ENCODE results near the gene DNAJC15. TPM values are rescaled to one million over a fixed set of nuclear protein-coding genes. Genes with fewer than 3 reads are reported as not detected.

Gene DNAJC15
- total RNA-seq, 1 experiment from 2014 or later: 2.4 TPM

DNA sequence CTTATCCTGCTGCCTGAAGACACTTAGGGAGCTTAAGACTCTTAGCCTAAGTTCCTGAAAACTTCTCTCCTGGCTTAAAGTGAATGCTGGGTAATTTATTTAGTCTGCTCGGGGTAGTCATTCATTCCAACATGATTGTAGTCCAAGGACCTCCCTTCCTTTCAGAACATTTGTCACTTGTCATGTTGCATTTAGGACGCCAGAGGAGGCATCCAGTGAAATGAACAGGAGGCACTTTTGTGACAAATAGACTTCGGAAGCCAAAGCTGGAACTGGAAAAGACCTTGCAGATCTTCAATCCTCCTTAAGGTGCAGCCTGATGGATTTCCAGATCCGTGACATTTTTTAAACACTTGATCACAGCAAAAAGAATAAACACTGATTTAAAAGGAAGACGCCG is 95.1 kb downstream of the DNAJC15 start:
- ChIA-PET POLR2A (ENCODE audit: low non-redundant PET) (no interaction called here), CTCF (no interaction called here)
- H3K27ac ChIP-seq (ENCODE audit: low read depth, low read length, poor library complexity, severe bottlenecking): no peak overlapping the region
- H3K9me3 ChIP-seq (ENCODE audit: low read depth, low read length, poor library complexity, severe bottlenecking): no peaks in the 10 kb centered on the region
- H3K36me3 ChIP-seq (ENCODE audit: insufficient read depth, low read length, poor library complexity, severe bottlenecking): no peaks in the 10 kb centered on the region
- TF ChIP-seq CTCF (conservative IDR thresholded peaks at IDR 0.05; ENCODE audit: low read depth, low read length) (no peak), EZH2 (IDR thresholded peaks at IDR 0.05; ENCODE audit: borderline replicate concordance, low read depth, low read length, poor library complexity, severe bottlenecking) (no peak)
- H3K4me3 ChIP-seq (ENCODE audit: low read depth, low read length, poor library complexity, severe bottlenecking): no peak overlapping the region
- no TSS peak for BruUV-seq (replicated peaks)
- no peak for DNase-seq (ENCODE audit: low spot score)
- no peaks in the 10 kb centered on the region for H3K27me3 ChIP-seq (replicated peaks; ENCODE audit: insufficient read depth, low read depth, low read length, poor library complexity)
- H3K4me1 ChIP-seq (ENCODE audit: insufficient read depth, low read length, poor library complexity, severe bottlenecking): no peaks in the 10 kb centered on the region
- intact Hi-C loops (cut with micrococcal nuclease; ENCODE audit: unreplicated experiment): no loop called here

GRCh38 chr13:43119206-43119605 is 95.8 kb downstream of the DNAJC15 start:
- DNase-seq (ENCODE audit: low spot score): no peak
- TF ChIP-seq EZH2 (IDR thresholded peaks at IDR 0.05; ENCODE audit: borderline replicate concordance, low read depth, low read length, poor library complexity, severe bottlenecking): no peak
- TF ChIP-seq CTCF (conservative IDR thresholded peaks at IDR 0.05; ENCODE audit: low read depth, low read length): no peak
- intact Hi-C loops (cut with micrococcal nuclease; ENCODE audit: unreplicated experiment): no loop called here
- H3K9me3 ChIP-seq (ENCODE audit: low read depth, low read length, poor library complexity, severe bottlenecking): no peaks in the 10 kb centered on the region
- H3K27ac ChIP-seq (ENCODE audit: low read depth, low read length, poor library complexity, severe bottlenecking): no peak overlapping the region
- no peaks in the 10 kb centered on the region for H3K27me3 ChIP-seq (replicated peaks; ENCODE audit: insufficient read depth, low read depth, low read length, poor library complexity)
- no peaks in the 10 kb centered on the region for H3K4me1 ChIP-seq (ENCODE audit: insufficient read depth, low read length, poor library complexity, severe bottlenecking)
- ChIA-PET CTCF (no interaction called here), POLR2A (ENCODE audit: low non-redundant PET) (no interaction called here)
- no TSS peak for BruUV-seq (replicated peaks)
- no peaks in the 10 kb centered on the region for H3K36me3 ChIP-seq (ENCODE audit: insufficient read depth, low read length, poor library complexity, severe bottlenecking)
- no peak overlapping the region for H3K4me3 ChIP-seq (ENCODE audit: low read depth, low read length, poor library complexity, severe bottlenecking)

- no peaks in the 10 kb centered on the region for H3K9me3 ChIP-seq (ENCODE audit: low read depth, low read length, poor library complexity, severe bottlenecking)
- no peak for DNase-seq (ENCODE audit: low spot score)
- H3K27ac ChIP-seq (ENCODE audit: low read depth, low read length, poor library complexity, severe bottlenecking): no peak overlapping the region
- H3K27me3 ChIP-seq (replicated peaks; ENCODE audit: insufficient read depth, low read depth, low read length, poor library complexity): no peaks in the 10 kb centered on the region
- TF ChIP-seq CTCF (conservative IDR thresholded peaks at IDR 0.05; ENCODE audit: low read depth, low read length) (no peak), EZH2 (IDR thresholded peaks at IDR 0.05; ENCODE audit: borderline replicate concordance, low read depth, low read length, poor library complexity, severe bottlenecking) (no peak)
- no peaks in the 10 kb centered on the region for H3K36me3 ChIP-seq (ENCODE audit: insufficient read depth, low read length, poor library complexity, severe bottlenecking)
- CTCF ChIA-PET: no interaction called here
- H3K4me3 ChIP-seq (ENCODE audit: low read depth, low read length, poor library complexity, severe bottlenecking): no peak overlapping the region
- POLR2A ChIA-PET (ENCODE audit: low non-redundant PET): no interaction called here
- BruUV-seq (replicated peaks): no TSS peak
- intact Hi-C loops (cut with micrococcal nuclease; ENCODE audit: unreplicated experiment): no loop called here
- H3K4me1 ChIP-seq (ENCODE audit: insufficient read depth, low read length, poor library complexity, severe bottlenecking): peaks cover 5% of the 10 kb centered on the region
These were observed 99.4 kb downstream of the DNAJC15 start for GRCh38 chr13:43122791-43123190.

All from A673 (cell line).